Measurements from ENCODE around the gene MYD88.

GRCh38 chr3:38120693-38121450, 17.6 kb upstream of the MYD88 start:
- TF ChIP-seq CTCF (IDR thresholded peaks at IDR 0.05; ENCODE audit: insufficient read depth, low read length, poor library complexity, severe bottlenecking) (no peak), EZH2phosphoT487 (conservative IDR thresholded peaks at IDR 0.05; ENCODE audit: low read length) (no peak)
